Lower lobe of right lung (tissue), 2 donors: Measurements from ENCODE around the gene DCP1A. TPM values are rescaled to one million over a fixed set of nuclear protein-coding genes. Genes with fewer than 3 reads are reported as not detected.
A peak's percentile ranks its signal among the peaks of the same experiment; 100 is the strongest.

Source experiments
- ATAC-seq, 2 donors: fragments of 200-7000 bp; cut with Tn5 transposase; one replicate each; pipeline ENCODE4 v1.9.1; 2020 to 2022; ENCODE audit warnings: mild to moderate bottlenecking in 2 of 2, moderate library complexity in 2 of 2
- DNase-seq: peaks from one replicate; pipeline ENCODE4 v3.0.0-alpha.2; 2020
- H3K27ac ChIP-seq: fragments of 200-600 bp; one replicate; pipeline ENCODE4 v1.8.0; 2022
- H3K27me3 ChIP-seq: fragments of 200-600 bp; one replicate; pipeline ENCODE4 v1.8.0; 2022; ENCODE audit warnings: low read depth
- H3K36me3 ChIP-seq: fragments of 200-600 bp; one replicate; pipeline ENCODE4 v1.8.0; 2022; ENCODE audit warnings: mild to moderate bottlenecking
- H3K4me1 ChIP-seq: fragments of 200-600 bp; one replicate; pipeline ENCODE4 v1.8.0; 2022
- H3K4me3 ChIP-seq: fragments of 200-600 bp; one replicate; pipeline ENCODE4 v1.8.0; 2022; ENCODE audit warnings: mild to moderate bottlenecking
- H3K9me3 ChIP-seq: fragments of 200-600 bp; one replicate; pipeline ENCODE4 v1.8.0; 2022
- intact Hi-C: fragments of 100-400 bp; cut with DNase I; formaldehyde crosslinking; loops from one replicate; pipeline ENCODE4 v1.11.0; 2022
- total RNA-seq: library from RNA; stranded (reverse); fragmentation: NEBNext Ultra II Directional; extraction: Animal tissue kit (Norgen Biotek cat#: 25700); gene quantifications from one replicate; pipeline ENCODE4 v1.2.1, GENCODE V29; 2021
- TF ChIP-seq, protein P1 (sequence below): fragments of 200-600 bp; IDR thresholded peaks from one replicate; pipeline ENCODE4 v1.8.0; 2022; ENCODE audit warnings: antibody characterized with exemption, mild to moderate bottlenecking
- donor health status: DM: no; HTN: yes; CAD: no; lungs with severe emphysema.

Gene DCP1A
- total RNA-seq, 1 donor from 2014 or later, result 25.1 TPM

DNA sequence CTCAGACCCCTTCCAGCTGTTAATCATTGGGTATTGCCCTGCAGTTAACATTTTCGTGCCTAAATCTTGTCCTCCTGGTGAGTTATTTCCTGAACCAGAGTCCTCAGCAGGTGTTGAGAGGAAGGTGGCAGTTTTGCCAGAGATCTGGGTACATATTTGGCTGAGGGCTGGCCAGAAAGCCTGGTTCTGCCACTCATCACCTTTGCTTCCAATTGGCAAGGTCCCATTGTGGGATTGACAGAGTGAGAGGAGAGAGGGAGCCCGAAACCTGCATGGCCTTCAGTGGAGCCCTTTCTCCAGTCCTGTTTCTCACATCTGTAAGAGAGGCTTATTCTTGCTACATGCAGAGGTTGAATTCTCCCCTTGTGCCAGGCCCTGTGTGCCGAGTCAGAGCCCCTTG, 82.6 kb downstream of the DCP1A start:
- ATAC-seq, result peak; percentile 32 to 64
- TF ChIP-seq, protein P1, sequence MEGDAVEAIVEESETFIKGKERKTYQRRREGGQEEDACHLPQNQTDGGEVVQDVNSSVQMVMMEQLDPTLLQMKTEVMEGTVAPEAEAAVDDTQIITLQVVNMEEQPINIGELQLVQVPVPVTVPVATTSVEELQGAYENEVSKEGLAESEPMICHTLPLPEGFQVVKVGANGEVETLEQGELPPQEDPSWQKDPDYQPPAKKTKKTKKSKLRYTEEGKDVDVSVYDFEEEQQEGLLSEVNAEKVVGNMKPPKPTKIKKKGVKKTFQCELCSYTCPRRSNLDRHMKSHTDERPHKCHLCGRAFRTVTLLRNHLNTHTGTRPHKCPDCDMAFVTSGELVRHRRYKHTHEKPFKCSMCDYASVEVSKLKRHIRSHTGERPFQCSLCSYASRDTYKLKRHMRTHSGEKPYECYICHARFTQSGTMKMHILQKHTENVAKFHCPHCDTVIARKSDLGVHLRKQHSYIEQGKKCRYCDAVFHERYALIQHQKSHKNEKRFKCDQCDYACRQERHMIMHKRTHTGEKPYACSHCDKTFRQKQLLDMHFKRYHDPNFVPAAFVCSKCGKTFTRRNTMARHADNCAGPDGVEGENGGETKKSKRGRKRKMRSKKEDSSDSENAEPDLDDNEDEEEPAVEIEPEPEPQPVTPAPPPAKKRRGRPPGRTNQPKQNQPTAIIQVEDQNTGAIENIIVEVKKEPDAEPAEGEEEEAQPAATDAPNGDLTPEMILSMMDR, result no peak
- H3K4me3 ChIP-seq, result no peak overlapping the region
- DNase-seq, result no peak
- no peaks in the 10 kb centered on the region for H3K9me3 ChIP-seq
- H3K36me3 ChIP-seq, result no peaks in the 10 kb centered on the region
- no peaks in the 10 kb centered on the region for H3K27me3 ChIP-seq
- intact Hi-C loops, result no loop called here
- peaks cover 13% of the 10 kb centered on the region for H3K4me1 ChIP-seq
- no peak overlapping the region for H3K27ac ChIP-seq

DNA sequence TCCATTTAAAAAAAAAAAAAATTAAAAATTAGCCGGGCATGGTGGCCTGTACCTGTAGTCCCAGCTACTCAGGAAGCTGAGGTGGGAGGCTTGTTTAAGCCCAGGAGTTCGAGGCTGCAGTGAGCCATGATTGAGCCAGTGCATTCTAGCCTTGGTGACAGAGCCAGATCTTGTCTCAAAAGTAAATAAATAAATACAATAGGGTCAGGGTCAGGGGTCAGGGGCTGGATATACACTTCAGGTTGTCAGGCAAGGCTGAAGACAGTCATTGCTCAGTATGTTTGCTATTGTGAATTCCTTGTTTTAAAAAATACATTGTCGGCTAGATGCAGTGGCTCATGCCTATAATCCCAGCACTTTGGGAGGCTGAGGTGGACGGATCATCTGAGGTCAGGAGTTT, 83.4 kb downstream of the DCP1A start:
- no peaks in the 10 kb centered on the region for H3K36me3 ChIP-seq
- no peak for ATAC-seq
- DNase-seq, result no peak
- H3K27me3 ChIP-seq, result no peaks in the 10 kb centered on the region
- H3K4me3 ChIP-seq, result no peak overlapping the region
- H3K9me3 ChIP-seq, result no peaks in the 10 kb centered on the region
- TF ChIP-seq, protein P1, result no peak
- intact Hi-C loops, result no loop called here
- H3K4me1 ChIP-seq, result peaks cover 5% of the 10 kb centered on the region
- H3K27ac ChIP-seq, result no peak overlapping the region

DNA sequence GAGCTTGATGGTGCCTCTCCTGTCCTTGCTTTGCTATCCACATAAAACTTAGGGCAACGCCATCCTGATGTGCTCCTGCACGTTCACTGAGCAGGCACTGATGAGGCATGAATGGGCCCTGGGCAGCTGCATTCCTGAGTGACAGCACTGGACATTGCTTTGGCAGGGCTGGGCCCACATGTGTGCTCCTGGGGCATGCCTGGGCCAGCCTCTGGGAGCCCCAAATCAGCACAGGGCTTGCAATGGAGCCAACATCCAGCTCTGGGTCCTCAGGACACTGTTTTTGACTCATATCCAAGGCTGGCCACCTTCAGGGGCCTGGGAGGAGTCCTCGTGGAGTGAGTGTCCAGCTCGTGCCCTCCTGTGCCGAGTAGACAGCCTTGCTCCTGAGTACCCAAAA, 85.6 kb downstream of the DCP1A start:
- H3K27me3 ChIP-seq, result no peaks in the 10 kb centered on the region
- no peak overlapping the region for H3K27ac ChIP-seq
- intact Hi-C loops, result no loop called here
- H3K9me3 ChIP-seq, result no peaks in the 10 kb centered on the region
- no peaks in the 10 kb centered on the region for H3K36me3 ChIP-seq
- TF ChIP-seq, protein P1, result no peak
- DNase-seq (no peak), ATAC-seq (no peak)
- peaks cover 5% of the 10 kb centered on the region for H3K4me1 ChIP-seq
- H3K4me3 ChIP-seq, result no peak overlapping the region

DNA sequence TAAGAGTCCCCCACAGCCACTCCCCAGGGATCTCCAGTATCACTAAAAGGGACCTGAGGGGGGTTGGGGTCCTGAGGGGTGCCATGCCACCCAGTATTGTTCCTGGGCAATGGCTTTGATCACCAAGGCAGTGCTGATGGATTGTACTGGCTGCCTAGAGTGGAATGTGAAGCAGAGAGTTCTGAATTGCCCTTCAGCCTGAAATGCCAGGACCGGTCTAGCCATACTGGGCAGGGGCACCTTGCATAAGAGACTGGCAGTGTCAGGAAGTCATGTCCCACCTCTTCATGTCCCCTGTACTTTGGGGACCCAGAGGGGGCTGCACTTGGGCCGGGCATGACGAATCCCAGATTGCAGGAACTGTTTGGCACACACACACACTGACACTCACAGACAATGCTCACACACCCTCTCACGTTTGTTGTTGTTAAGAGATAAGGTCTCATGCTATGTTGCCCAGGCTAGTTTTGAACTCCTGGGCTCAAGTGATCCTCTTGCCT, 87.0 kb downstream of the DCP1A start:
- DNase-seq (no peak), ATAC-seq (no peak)
- intact Hi-C loops, result no loop called here
- Histone ChIP-seq H3K27ac (peak overlapping the region; percentile 31), H3K36me3 (no peaks in the 10 kb centered on the region), H3K4me1 (peaks cover 11% of the 10 kb centered on the region), H3K4me3 (no peak overlapping the region), H3K27me3 (no peaks in the 10 kb centered on the region), H3K9me3 (no peaks in the 10 kb centered on the region)
- TF ChIP-seq, protein P1, result no peak

DNA sequence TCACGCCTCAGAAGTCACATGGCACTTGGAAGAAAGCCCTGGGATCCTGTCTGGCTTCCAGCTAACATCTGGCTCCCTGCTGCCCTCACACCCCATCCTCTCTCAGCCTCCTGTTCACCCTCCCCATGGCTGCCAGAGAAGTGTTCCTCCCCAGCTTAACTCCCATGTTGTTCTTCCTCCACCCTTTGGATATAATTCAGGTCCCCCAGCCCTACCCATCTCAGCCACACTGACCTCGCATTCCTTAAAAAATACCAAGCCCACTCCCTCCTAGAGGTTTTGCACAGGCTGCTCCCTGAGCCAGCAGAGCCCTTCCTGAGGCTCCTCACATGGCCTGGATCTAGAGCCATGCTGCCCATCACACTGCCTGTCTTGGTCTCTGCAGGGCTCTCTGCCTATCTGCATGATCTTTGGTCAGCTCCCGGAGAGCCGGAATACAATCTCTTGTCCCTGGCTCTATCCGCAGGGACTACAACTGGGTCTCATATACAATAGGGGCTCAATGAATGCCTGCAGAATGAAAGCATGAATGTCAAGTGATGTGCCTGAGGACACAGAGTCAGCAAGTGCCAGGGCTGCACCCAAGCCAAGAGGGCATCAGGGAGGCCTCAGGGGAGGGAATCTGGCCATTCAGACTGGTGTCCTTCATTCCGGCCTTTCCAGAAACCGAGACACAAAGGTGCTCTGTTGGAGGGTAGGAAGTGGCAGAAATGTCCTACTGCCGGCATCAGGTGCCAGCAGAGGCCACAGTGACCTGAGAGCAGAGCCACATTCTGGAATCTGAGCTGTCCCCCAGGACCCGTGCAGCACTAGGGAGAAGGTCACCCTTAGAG, 87.7 kb downstream of the DCP1A start:
- peak overlapping the region; percentile 31 for H3K27ac ChIP-seq
- ATAC-seq (no peak), DNase-seq (no peak)
- intact Hi-C loops, result no loop called here
- no peaks in the 10 kb centered on the region for H3K36me3 ChIP-seq
- H3K9me3 ChIP-seq, result no peaks in the 10 kb centered on the region
- TF ChIP-seq, protein P1, result no peak
- H3K4me3 ChIP-seq, result no peak overlapping the region
- H3K27me3 ChIP-seq, result no peaks in the 10 kb centered on the region
- peaks cover 12% of the 10 kb centered on the region for H3K4me1 ChIP-seq
